DMS53 treated with DMSO at 0.1 percent for 48 hours (cell line): ENCODE results near the gene TMEM52B.

Experiments used
- DNase-seq: peaks from one replicate; lab custom pipeline; 2025; ENCODE audit not compliant: unreplicated experiment; lab: John Stamatoyannopoulos, UW

The TMEM52B gene

GRCh38 chr12:10238526-10238925 is 59.7 kb downstream of the TMEM52B start:
- DNase-seq: no peak

DNA sequence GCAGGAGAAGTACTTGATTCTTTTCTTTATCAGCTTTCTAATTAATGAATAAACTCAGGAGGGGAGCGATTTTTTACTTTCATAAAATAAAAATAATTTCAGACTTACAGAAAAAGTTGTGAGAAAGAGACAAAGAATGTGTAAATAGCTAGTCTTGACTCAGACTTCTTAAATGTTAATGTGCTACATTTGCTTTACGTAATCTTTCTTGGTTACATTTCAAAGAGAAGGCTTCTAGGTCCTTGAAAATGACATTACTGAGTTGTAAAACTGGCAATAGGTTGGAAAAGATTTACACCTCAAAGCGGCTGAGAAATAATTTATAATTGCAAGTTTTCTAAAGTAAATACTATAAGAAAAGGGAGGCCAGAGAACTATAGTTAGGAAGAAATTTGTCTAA is 62.5 kb downstream of the TMEM52B start:
- DNase-seq: no peak
